Cardiac muscle cell (in vitro differentiated cells and primary cell): ENCODE data around the gene POTEI. TPM values are rescaled to one million over a fixed set of nuclear protein-coding genes. Genes with fewer than 3 reads are reported as not detected.
"Not testable (repeated sequence)": the region's sequence is repeated elsewhere in the genome, so short reads cannot be mapped to it uniquely, and the experiment has no call there.

Experiments used
- DNase-seq, 2 donors: peaks; one replicate each; pipeline versions ENCODE4 v3.0.0 to v3.0.0-alpha.2; 2010 to 2017; ENCODE audit warnings: low read depth in 1 of 2, low spot score in 1 of 2
- H3K27ac ChIP-seq: fragments of 200-600 bp; sonication (generic); 2 replicates; pipeline ENCODE4 v1.5.1; 2016
- H3K27me3 ChIP-seq: fragments of 200-600 bp; sonication (generic); 2 replicates; pipeline ENCODE4 v1.6.0; 2016; ENCODE audit warnings: control low read depth
- H3K36me3 ChIP-seq: fragments of 200-600 bp; sonication (generic); 2 replicates; pipeline ENCODE4 v1.5.1; 2016; ENCODE audit warnings: control low read depth
- H3K4me1 ChIP-seq: fragments of 200-600 bp; sonication (generic); 2 replicates; pipeline ENCODE4 v1.8.1; 2017; ENCODE audit warnings: low read depth, mild to moderate bottlenecking, mixed run types
- H3K4me3 ChIP-seq: fragments of 200-600 bp; sonication (generic); 2 replicates; pipeline ENCODE4 v1.5.1; 2016; ENCODE audit warnings: mild to moderate bottlenecking
- H3K9me3 ChIP-seq: fragments of 200-600 bp; sonication (generic); 2 replicates; pipeline ENCODE4 v1.5.1; 2017; ENCODE audit warnings: low read depth, mild to moderate bottlenecking, control low read depth
- polyA plus RNA-seq: library from polyadenylated mRNA; unstranded; fragments of >200 nt; fragmentation: Nextera tagmentation; extraction: Ambion mirVana; gene quantifications from 2 replicates; pipeline ENCODE4 v1.2.1, GENCODE V29; 2016
- total RNA-seq: library from RNA; depleted of rRNA; stranded (reverse); fragments of >200 nt; gene quantifications from 2 replicates; pipeline ENCODE4 v1.2.3, GENCODE V29; 2016
- TF ChIP-seq, protein P1 (sequence below): IDR thresholded peaks from 2 replicates; pipeline ENCODE4 v1.5.1; 2012; ENCODE audit warnings: low read depth, mild to moderate bottlenecking, low read length

POTEI gene
- total and polyA plus RNA-seq, 2 experiments from 2014 or later, result 2.0 to 2.4 TPM

DNA sequence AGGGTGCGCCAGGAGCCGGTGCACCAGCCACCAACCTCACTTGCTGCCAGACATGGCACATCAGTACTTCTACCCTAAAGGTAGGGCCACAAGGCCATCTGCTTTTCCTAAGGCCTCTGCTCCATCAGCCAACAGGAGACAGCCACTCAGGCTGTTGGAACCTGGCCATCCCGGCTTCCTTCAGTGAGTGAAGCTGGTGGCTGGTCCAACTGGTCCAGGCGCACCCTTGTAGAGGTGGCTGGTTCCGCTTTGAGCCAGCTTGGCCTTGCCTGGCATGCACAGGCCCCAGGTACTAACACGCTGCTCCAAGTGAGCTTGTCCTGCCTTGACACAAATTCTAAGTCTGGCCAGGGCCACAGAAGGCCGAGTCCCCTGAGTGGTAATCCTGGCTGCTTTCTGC, 58.8 kb downstream of the POTEI start:
- not testable (repeated sequence) for H3K4me1 ChIP-seq, H3K27me3 ChIP-seq, H3K4me3 ChIP-seq, H3K36me3 ChIP-seq, DNase-seq, H3K9me3 ChIP-seq, H3K27ac ChIP-seq

DNA sequence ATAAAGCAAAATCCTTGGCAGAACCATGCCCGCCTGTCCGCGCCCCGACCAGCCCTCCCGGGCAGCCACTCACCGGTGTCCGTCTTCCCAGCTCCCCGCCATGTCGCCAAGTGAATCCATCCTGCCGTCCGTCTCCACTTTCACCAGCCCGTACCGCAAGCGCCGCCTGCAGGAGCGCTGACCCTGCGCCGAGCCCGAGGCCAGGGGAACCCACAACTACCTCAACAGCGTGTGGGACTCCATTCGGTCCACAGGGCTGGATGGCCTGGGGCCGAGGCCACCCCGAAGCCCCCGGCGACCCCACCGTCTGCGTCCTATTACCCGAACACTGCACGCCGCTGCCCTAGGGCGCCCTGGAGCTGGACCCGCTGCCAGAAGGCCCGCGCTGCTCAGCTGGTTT, 81.5 kb downstream of the POTEI start:
- not testable (repeated sequence) for H3K9me3 ChIP-seq, H3K27me3 ChIP-seq, H3K36me3 ChIP-seq, H3K4me1 ChIP-seq, H3K27ac ChIP-seq
- DNase-seq, result peak; percentile 51 to 55
- H3K4me3 ChIP-seq, result peak overlapping the region; percentile 17
- TF ChIP-seq, protein P1, sequence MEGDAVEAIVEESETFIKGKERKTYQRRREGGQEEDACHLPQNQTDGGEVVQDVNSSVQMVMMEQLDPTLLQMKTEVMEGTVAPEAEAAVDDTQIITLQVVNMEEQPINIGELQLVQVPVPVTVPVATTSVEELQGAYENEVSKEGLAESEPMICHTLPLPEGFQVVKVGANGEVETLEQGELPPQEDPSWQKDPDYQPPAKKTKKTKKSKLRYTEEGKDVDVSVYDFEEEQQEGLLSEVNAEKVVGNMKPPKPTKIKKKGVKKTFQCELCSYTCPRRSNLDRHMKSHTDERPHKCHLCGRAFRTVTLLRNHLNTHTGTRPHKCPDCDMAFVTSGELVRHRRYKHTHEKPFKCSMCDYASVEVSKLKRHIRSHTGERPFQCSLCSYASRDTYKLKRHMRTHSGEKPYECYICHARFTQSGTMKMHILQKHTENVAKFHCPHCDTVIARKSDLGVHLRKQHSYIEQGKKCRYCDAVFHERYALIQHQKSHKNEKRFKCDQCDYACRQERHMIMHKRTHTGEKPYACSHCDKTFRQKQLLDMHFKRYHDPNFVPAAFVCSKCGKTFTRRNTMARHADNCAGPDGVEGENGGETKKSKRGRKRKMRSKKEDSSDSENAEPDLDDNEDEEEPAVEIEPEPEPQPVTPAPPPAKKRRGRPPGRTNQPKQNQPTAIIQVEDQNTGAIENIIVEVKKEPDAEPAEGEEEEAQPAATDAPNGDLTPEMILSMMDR, result peak; percentile 25

DNA sequence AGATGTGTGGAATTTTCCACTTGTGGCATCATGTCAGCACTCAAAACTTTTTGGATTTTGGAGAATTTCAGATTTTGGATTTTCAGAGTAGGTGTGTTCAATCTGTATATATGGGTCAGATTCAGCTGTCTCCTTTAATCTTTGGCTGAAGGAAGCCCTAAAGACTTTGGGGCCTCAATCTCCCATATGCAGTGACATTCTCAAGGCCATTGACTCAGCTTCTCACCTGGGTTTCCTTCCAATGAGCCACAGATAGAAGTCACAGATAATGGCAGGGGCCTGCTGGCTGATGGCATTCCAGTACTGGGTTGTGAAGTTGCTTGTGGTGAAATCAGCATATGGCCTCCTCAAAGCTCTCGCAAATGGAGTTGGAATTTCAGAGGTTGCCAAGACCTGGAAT, 90.3 kb downstream of the POTEI start:
- not testable (repeated sequence) for H3K27me3 ChIP-seq, H3K27ac ChIP-seq, DNase-seq, H3K36me3 ChIP-seq, H3K4me1 ChIP-seq, H3K4me3 ChIP-seq, H3K9me3 ChIP-seq

DNA sequence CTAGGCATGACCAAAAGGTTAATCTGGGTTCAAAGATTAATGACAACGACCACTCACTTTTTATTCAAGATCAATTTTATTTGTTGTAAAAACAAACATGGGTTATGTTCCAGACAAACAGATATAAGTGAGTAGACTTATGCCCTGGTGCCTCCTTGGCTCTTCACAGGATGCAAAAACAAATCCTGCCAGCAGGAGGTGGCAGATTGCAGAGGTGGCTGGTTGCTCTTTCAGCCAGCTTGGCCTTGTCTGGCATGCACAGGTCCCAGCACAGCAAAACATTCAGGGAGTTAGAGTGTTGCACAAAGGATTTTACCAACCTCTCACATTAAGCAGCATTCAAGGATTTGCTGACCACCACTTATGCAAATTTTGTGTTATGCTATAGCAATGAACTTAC, 92.4 kb downstream of the POTEI start:
- not testable (repeated sequence) for H3K36me3 ChIP-seq, H3K27me3 ChIP-seq, H3K4me1 ChIP-seq, DNase-seq, H3K4me3 ChIP-seq, H3K9me3 ChIP-seq, H3K27ac ChIP-seq

Other genes starting within 250 kb of the POTEI start
- 91.5 and 92.4 TPM in 2 replicates for gene IMP4, start 166.4 kb downstream of the POTEI start, total RNA-seq
- gene IMP4, start 166.4 kb downstream of the POTEI start, polyA plus RNA-seq, result 65.2 and 90.1 TPM in 2 replicates
- gene PTPN18, start 153.3 kb downstream of the POTEI start, total RNA-seq, result 16.7 and 36.3 TPM in 2 replicates
- gene PTPN18, start 153.3 kb downstream of the POTEI start, polyA plus RNA-seq, result 27.6 and 39.1 TPM in 2 replicates
- gene CFC1B, start 11.9 kb upstream of the POTEI start, total RNA-seq, result 0.21 TPM in 1 of 2 replicates, not detected in the other
- gene CFC1B, start 11.9 kb upstream of the POTEI start, polyA plus RNA-seq, result not detected in 2 replicates
- 48.4 and 59.1 TPM in 2 replicates for gene CFC1, start 90.2 kb upstream of the POTEI start, total RNA-seq
- 52.6 and 84.2 TPM in 2 replicates for gene CFC1, start 90.2 kb upstream of the POTEI start, polyA plus RNA-seq
- gene POTEJ, start 102.1 kb upstream of the POTEI start, total RNA-seq, result 1.1 and 4.1 TPM in 2 replicates
- 0.59 and 0.70 TPM in 2 replicates for gene POTEJ, start 102.1 kb upstream of the POTEI start, polyA plus RNA-seq
- 0.11 TPM in 1 of 2 replicates, not detected in the other for gene GPR148, start 219.7 kb upstream of the POTEI start, total RNA-seq
- gene GPR148, start 219.7 kb upstream of the POTEI start, polyA plus RNA-seq, result 1.7 TPM in 1 of 2 replicates, not detected in the other
- gene AMER3, start 246.2 kb upstream of the POTEI start, total RNA-seq, result 0.25 and 1.2 TPM in 2 replicates
- 0.26 TPM in 1 of 2 replicates, not detected in the other for gene AMER3, start 246.2 kb upstream of the POTEI start, polyA plus RNA-seq